Peyer's patch (tissue), 4 donors: ENCODE data around the gene CTU2. TPM values are rescaled to one million over a fixed set of nuclear protein-coding genes. Genes with fewer than 3 reads are reported as not detected.

Experiments used
- DNase-seq, 3 donors: peaks; one replicate each; pipeline ENCODE4 v3.0.0-alpha.2; 2017 to 2019
- H3K27ac ChIP-seq, 4 donors: fragments of 200-600 bp; sonication (generic); one replicate each; pipeline ENCODE4 v1.5.1; 2016 to 2019
- H3K27me3 ChIP-seq, 2 donors: fragments of 200-600 bp; sonication (generic); one replicate each; pipeline ENCODE4 v1.5.1; 2019
- H3K36me3 ChIP-seq, 3 donors: fragments of 200-600 bp; sonication (generic); one replicate each; pipeline ENCODE4 v1.5.1; 2016 to 2019
- H3K4me1 ChIP-seq, 4 donors: fragments of 200-600 bp; sonication (generic); one replicate each; pipeline ENCODE4 v1.5.1; 2016 to 2019
- H3K4me3 ChIP-seq, 4 donors: fragments of 200-600 bp; sonication (generic); 1 replicate in 3 of 4; 2 replicates in 1 of 4; pipeline ENCODE4 v1.5.1; 2016 to 2019; ENCODE audit warnings: mild to moderate bottlenecking in 1 of 4
- H3K9me3 ChIP-seq, 4 donors: fragments of 200-600 bp; sonication (generic); one replicate each; pipeline ENCODE4 v1.5.1; 2016 to 2019; ENCODE audit warnings: mild to moderate bottlenecking in 1 of 4
- CTCF ChIP-seq, 6 experiments: fragments of 450-650 bp in 4 of 6; fragments of 200-600 bp in 2 of 6; sonication (generic) in 1 of 6; IDR thresholded peaks; one replicate each; pipeline ENCODE4 v1.5.1; 2017 to 2019; ENCODE audit warnings: antibody characterized with exemption in 6 of 6, mild to moderate bottlenecking in 3 of 6, moderate library complexity in 1 of 6
- POLR2A ChIP-seq, 2 donors: fragments of 450-650 bp; IDR thresholded peaks; one replicate each; pipeline ENCODE4 v1.5.1; 2017; ENCODE audit warnings: antibody characterized with exemption in 2 of 2, mild to moderate bottlenecking in 2 of 2, moderate library complexity in 2 of 2
- total RNA-seq, 4 donors: library from RNA; depleted of rRNA; stranded (reverse); fragments of >200 nt; gene quantifications; one replicate each; pipeline ENCODE4 v1.1.0, GENCODE V29; 2016

CTU2 gene
- total RNA-seq, 4 donors from 2014 or later, result 3.9 to 25.1 (median 9.3) TPM

DNA sequence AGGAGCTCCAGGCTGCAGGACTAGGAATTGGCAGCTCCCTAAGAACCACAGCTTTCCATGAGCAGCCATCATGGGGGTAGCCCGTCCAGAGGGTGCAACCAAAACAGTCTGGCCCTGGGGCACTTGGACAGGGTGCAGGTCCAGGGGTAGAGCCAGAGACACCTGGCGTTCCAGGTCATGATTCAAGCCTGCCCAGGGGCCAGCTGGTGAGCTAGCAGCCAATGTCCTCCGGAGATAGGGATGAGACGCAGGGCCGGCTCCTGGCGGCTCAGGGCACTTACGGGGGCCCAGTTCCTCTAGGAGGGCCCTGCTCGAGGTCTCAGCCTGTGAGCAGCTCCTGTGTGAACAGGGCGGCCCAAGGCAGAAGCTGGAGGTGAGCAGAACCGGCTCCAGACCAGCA, 56.6 kb downstream of the CTU2 start:
- no peak for TF ChIP-seq CTCF (IDR thresholded peaks at IDR 0.05)
- no peak for TF ChIP-seq POLR2A (IDR thresholded peaks at IDR 0.05)
- Histone ChIP-seq H3K4me3 (no peak overlapping the region), H3K4me1 (peaks cover 0 to 55% (median 4%) of the 10 kb centered on the region in 4 donors), H3K9me3 (no peaks in the 10 kb centered on the region), H3K36me3 (no peaks in the 10 kb centered on the region), H3K27ac (peak overlapping the region in 1 of 4 donors; percentile 13), H3K27me3 (no peaks in the 10 kb centered on the region)
- no peak for DNase-seq

GRCh38 chr16:88763502-88764053, 57.3 kb downstream of the CTU2 start:
- DNase-seq, result no peak
- no peak for TF ChIP-seq POLR2A (IDR thresholded peaks at IDR 0.05)
- Histone ChIP-seq H3K27me3 (no peaks in the 10 kb centered on the region), H3K9me3 (no peaks in the 10 kb centered on the region), H3K4me1 (peaks cover 0 to 62% (median 5%) of the 10 kb centered on the region in 4 donors), H3K36me3 (no peaks in the 10 kb centered on the region), H3K27ac (peak overlapping the region in 1 of 4 donors; percentile 13), H3K4me3 (no peak overlapping the region)

DNA sequence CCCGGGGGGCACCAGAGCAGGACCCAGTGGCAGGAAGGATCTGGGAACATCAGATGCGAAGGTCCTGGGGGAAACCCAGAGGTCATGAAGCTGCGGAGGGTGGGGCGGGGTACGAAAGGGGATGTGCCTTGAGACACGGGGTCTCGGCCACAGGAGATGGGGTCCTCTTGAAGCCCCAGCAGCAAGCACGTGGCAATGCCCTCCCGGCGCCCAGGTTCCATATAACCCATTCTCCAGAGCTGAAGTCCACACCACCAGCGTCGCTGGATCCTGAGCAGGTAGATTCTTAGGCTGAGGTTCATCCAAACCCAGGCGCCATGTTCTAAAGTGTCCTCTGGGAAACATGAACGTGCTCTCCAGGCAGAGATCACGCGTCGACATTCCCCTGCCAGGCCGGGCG, 57.8 kb downstream of the CTU2 start:
- Histone ChIP-seq H3K4me1 (peaks cover 0 to 67% (median 5%) of the 10 kb centered on the region in 4 donors), H3K27ac (peak overlapping the region in 1 of 4 donors; percentile 13)
- no peak for DNase-seq

GRCh38 chr16:88764913-88765349, 58.6 kb downstream of the CTU2 start:
- Histone ChIP-seq H3K4me1 (peaks cover under 1 to 70% (median 6%) of the 10 kb centered on the region in 4 donors), H3K9me3 (no peaks in the 10 kb centered on the region), H3K4me3 (no peak overlapping the region), H3K36me3 (no peaks in the 10 kb centered on the region), H3K27me3 (no peaks in the 10 kb centered on the region), H3K27ac (no peak overlapping the region)
- TF ChIP-seq CTCF (IDR thresholded peaks at IDR 0.05) (no peak), POLR2A (IDR thresholded peaks at IDR 0.05) (no peak)
- DNase-seq, result no peak

More for the DNA sequence above, 57.8 kb downstream of the CTU2 start:
- Histone ChIP-seq H3K27me3 (no peaks in the 10 kb centered on the region), H3K36me3 (no peaks in the 10 kb centered on the region), H3K4me3 (no peak overlapping the region), H3K9me3 (no peaks in the 10 kb centered on the region)
- TF ChIP-seq POLR2A (IDR thresholded peaks at IDR 0.05) (no peak), CTCF (IDR thresholded peaks at IDR 0.05) (no peak)

Other genes with a start within 250 kb of the CTU2 start
- 10 to 100 TPM; 22.8 to 47.0 (median 32.9) TPM for gene ZC3H18, start 136.1 kb upstream of the CTU2 start, total RNA-seq
- gene IL17C, start 67.9 kb upstream of the CTU2 start, total RNA-seq, result not detected
- 100 to 1,000 TPM; 131 to 162 (median 141) TPM for gene CYBA, start 55.5 kb upstream of the CTU2 start, total RNA-seq
- 100 to 1,000 TPM in 1 of 4 donors, 10 to 100 TPM in 3; 36.8 to 107 (median 60.6) TPM for gene MVD, start 43.4 kb upstream of the CTU2 start, total RNA-seq
- under 1 TPM in 2 of 4 donors, not detected in 2; 0.70 to 0.80 TPM for gene SNAI3, start 20.0 kb upstream of the CTU2 start, total RNA-seq
- 10 to 100 TPM; 14.5 to 64.4 (median 23.1) TPM for gene RNF166, start 95 bp upstream of the CTU2 start, total RNA-seq
- 100 to 1,000 TPM in 3 of 4 donors, 10 to 100 TPM in 1; 76.9 to 218 (median 183) TPM for gene PIEZO1, start 78.7 kb downstream of the CTU2 start, total RNA-seq
- 10 to 100 TPM in 2 of 4 donors, 1 to 10 TPM in 2; 7.9 to 28.1 (median 10.1) TPM for gene CDT1, start 97.3 kb downstream of the CTU2 start, total RNA-seq
- gene APRT, start 105.4 kb downstream of the CTU2 start, total RNA-seq, result 100 to 1,000 TPM; 109 to 190 (median 122) TPM
- 100 to 1,000 TPM in 3 of 4 donors, 10 to 100 TPM in 1; 46.4 to 180 (median 133) TPM for gene GALNS, start 150.4 kb downstream of the CTU2 start, total RNA-seq
- 10 to 100 TPM; 20.4 to 47.9 (median 35.4) TPM for gene TRAPPC2L, start 150.6 kb downstream of the CTU2 start, total RNA-seq
- gene PABPN1L, start 160.2 kb downstream of the CTU2 start, total RNA-seq, result not detected